Measurements from ENCODE around the gene AKAP6. TPM values are rescaled to one million over a fixed set of nuclear protein-coding genes. Genes with fewer than 3 reads are reported as not detected.

Gene AKAP6
- total and polyA plus RNA-seq, 10 of the 15 experiments (the other 5 are each of a cell fraction or from before 2014, with no cell fraction given): 0.35 to 5.9 (median 2.2) TPM

DNA sequence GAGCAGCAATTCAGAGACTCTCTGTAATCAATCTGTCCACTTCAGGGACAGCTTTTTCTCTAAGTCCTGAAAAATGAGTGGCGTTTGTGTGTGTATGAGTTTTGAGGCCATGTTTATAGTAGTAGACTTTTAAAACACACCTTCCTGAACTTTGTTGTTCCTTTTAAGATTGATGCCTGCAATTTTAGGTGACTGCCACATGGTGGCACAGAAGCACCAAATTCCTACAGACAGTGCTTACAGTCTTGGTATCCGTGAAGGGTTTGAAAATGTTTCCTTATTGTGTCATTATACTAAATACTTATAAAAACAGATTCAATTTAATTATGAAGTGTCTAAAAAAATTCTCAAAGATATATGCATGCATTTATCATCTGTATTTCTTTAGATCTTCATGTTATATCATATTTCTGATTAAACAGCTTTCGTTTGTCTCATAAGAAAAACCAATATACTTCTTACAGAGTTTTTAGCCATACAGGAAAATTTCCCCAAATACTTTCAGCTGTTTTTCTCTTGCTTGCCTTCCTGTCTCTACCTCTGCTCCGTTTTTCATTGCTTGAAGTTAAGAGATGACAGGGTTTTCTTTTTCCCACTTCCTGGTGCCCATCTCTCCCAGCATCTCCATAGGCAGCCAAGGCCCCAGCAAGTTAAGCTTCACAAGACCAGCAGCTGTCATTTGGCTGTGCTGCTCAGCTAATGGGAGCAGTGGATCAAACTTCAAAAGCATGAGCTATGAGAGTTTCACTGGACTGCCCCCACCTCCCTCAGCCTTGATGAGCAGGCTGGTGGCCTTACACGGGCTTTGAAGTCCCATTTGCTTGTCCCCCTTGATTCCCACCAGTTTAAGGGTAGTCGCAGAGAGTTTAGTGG lies 259.6 kb downstream of the AKAP6 start:
- intact Hi-C loops (cut with micrococcal nuclease; ENCODE audit: unreplicated experiment): no loop called here
- BruUV-seq (replicated peaks): no TSS peak
- CTCF ChIA-PET: interaction anchor here (0.7 to 1.9 kb wide), 7 partner anchors 16 to 1713 kb away, joined by 3 to 7 read pairs (median 4); no protein-coding TSS in a partner anchor
- TF ChIP-seq, protein P1, sequence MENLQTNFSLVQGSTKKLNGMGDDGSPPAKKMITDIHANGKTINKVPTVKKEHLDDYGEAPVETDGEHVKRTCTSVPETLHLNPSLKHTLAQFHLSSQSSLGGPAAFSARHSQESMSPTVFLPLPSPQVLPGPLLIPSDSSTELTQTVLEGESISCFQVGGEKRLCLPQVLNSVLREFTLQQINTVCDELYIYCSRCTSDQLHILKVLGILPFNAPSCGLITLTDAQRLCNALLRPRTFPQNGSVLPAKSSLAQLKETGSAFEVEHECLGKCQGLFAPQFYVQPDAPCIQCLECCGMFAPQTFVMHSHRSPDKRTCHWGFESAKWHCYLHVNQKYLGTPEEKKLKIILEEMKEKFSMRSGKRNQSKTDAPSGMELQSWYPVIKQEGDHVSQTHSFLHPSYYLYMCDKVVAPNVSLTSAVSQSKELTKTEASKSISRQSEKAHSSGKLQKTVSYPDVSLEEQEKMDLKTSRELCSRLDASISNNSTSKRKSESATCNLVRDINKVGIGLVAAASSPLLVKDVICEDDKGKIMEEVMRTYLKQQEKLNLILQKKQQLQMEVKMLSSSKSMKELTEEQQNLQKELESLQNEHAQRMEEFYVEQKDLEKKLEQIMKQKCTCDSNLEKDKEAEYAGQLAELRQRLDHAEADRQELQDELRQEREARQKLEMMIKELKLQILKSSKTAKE (IDR thresholded peaks at IDR 0.05; ENCODE audit: low read depth, poor library complexity, severe bottlenecking): no peak
- TF ChIP-seq SMC3 (IDR thresholded peaks at IDR 0.05; ENCODE audit: borderline replicate concordance, low read length): peak; percentile 77; the same call in 1 of the 2 replicates
- no peak for TF ChIP-seq MEF2A (IDR thresholded peaks at IDR 0.05; ENCODE audit: insufficient read depth, low read depth, low read length)
- TF ChIP-seq SRF (IDR thresholded peaks at IDR 0.05; ENCODE audit: low read depth in 2 of 2, low read length in 2 of 2): no peak
- no peak for TF ChIP-seq WRNIP1 (IDR thresholded peaks at IDR 0.05; ENCODE audit: borderline replicate concordance, low read depth, low read length)
- no peak for TF ChIP-seq TCF7 (IDR thresholded peaks at IDR 0.05; ENCODE audit: borderline replicate concordance)
- no peak for TF ChIP-seq BCL11A (IDR thresholded peaks at IDR 0.05; ENCODE audit: low read depth, low read length)
- TF ChIP-seq, protein P2, sequence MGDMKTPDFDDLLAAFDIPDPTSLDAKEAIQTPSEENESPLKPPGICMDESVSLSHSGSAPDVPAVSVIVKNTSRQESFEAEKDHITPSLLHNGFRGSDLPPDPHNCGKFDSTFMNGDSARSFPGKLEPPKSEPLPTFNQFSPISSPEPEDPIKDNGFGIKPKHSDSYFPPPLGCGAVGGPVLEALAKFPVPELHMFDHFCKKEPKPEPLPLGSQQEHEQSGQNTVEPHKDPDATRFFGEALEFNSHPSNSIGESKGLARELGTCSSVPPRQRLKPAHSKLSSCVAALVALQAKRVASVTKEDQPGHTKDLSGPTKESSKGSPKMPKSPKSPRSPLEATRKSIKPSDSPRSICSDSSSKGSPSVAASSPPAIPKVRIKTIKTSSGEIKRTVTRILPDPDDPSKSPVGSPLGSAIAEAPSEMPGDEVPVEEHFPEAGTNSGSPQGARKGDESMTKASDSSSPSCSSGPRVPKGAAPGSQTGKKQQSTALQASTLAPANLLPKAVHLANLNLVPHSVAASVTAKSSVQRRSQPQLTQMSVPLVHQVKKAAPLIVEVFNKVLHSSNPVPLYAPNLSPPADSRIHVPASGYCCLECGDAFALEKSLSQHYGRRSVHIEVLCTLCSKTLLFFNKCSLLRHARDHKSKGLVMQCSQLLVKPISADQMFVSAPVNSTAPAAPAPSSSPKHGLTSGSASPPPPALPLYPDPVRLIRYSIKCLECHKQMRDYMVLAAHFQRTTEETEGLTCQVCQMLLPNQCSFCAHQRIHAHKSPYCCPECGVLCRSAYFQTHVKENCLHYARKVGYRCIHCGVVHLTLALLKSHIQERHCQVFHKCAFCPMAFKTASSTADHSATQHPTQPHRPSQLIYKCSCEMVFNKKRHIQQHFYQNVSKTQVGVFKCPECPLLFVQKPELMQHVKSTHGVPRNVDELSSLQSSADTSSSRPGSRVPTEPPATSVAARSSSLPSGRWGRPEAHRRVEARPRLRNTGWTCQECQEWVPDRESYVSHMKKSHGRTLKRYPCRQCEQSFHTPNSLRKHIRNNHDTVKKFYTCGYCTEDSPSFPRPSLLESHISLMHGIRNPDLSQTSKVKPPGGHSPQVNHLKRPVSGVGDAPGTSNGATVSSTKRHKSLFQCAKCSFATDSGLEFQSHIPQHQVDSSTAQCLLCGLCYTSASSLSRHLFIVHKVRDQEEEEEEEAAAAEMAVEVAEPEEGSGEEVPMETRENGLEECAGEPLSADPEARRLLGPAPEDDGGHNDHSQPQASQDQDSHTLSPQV (IDR thresholded peaks at IDR 0.05): no peak
- TF ChIP-seq, protein P3, sequence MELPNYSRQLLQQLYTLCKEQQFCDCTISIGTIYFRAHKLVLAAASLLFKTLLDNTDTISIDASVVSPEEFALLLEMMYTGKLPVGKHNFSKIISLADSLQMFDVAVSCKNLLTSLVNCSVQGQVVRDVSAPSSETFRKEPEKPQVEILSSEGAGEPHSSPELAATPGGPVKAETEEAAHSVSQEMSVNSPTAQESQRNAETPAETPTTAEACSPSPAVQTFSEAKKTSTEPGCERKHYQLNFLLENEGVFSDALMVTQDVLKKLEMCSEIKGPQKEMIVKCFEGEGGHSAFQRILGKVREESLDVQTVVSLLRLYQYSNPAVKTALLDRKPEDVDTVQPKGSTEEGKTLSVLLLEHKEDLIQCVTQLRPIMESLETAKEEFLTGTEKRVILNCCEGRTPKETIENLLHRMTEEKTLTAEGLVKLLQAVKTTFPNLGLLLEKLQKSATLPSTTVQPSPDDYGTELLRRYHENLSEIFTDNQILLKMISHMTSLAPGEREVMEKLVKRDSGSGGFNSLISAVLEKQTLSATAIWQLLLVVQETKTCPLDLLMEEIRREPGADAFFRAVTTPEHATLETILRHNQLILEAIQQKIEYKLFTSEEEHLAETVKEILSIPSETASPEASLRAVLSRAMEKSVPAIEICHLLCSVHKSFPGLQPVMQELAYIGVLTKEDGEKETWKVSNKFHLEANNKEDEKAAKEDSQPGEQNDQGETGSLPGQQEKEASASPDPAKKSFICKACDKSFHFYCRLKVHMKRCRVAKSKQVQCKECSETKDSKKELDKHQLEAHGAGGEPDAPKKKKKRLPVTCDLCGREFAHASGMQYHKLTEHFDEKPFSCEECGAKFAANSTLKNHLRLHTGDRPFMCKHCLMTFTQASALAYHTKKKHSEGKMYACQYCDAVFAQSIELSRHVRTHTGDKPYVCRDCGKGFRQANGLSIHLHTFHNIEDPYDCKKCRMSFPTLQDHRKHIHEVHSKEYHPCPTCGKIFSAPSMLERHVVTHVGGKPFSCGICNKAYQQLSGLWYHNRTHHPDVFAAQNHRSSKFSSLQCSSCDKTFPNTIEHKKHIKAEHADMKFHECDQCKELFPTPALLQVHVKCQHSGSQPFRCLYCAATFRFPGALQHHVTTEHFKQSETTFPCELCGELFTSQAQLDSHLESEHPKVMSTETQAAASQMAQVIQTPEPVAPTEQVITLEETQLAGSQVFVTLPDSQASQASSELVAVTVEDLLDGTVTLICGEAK (IDR thresholded peaks at IDR 0.05; ENCODE audit: borderline replicate concordance): no peak

More for the DNA sequence above, 259.6 kb downstream of the AKAP6 start:
- H3K27ac ChIP-seq (ENCODE audit: control insufficient read depth, insufficient read depth): no peak overlapping the region
- SMC1A ChIA-PET (ENCODE audit: uncharacterized antibody, unreplicated experiment): interaction anchor here (0.6 to 1.6 kb wide), 7 partner anchors 9 to 1640 kb away, joined by 3 to 6 read pairs (median 3); no protein-coding TSS in a partner anchor
- no peak overlapping the region for H2AFZ ChIP-seq (ENCODE audit: control insufficient read depth, low read depth, low read length)
- no peaks in the 10 kb centered on the region for H3K36me3 ChIP-seq (ENCODE audit: control insufficient read depth in 2 of 2, insufficient read depth in 2 of 2, low read length in 1 of 2)
- WGBS (ENCODE audit: insufficient coverage, insufficient replicate concordance, low lambda C conversion rate, missing lambda C conversion rate): 26% methylated on average over 6 of the region's 6 CpGs
- H3K9me3 ChIP-seq (replicated peaks; ENCODE audit: control insufficient read depth, insufficient read depth, low read length): no peaks in the 10 kb centered on the region
- no peak overlapping the region for H3K9ac ChIP-seq (ENCODE audit: control insufficient read depth, insufficient read depth, low read length)
- DNase-seq (ENCODE audit: low read depth, low spot score) (no peak), FAIRE-seq (no peak), ATAC-seq (peak; percentile 71)
- in situ Hi-C loops (cut with MboI): no loop called here
- no peak overlapping the region for H3K4me2 ChIP-seq (ENCODE audit: control insufficient read depth, insufficient read depth)
- no peaks in the 10 kb centered on the region for H4K20me1 ChIP-seq (ENCODE audit: control insufficient read depth, insufficient read depth)
- H3K4me1 ChIP-seq (ENCODE audit: control insufficient read depth, insufficient read depth, low read length): no peaks in the 10 kb centered on the region
- no peak overlapping the region for H3K4me3 ChIP-seq
- RAD21 ChIA-PET (ENCODE audit: unreplicated experiment): interaction anchor here (0.7 to 1.2 kb wide), 3 partner anchors 11 to 14 kb away, joined by 3 read pairs; no protein-coding TSS in a partner anchor
- H3K27me3 ChIP-seq (replicated peaks in 1 of 2; ENCODE audit: control insufficient read depth in 2 of 2, insufficient read depth in 2 of 2, low read length in 1 of 2): no peaks in the 10 kb centered on the region
- no peaks in the 10 kb centered on the region for H3K79me2 ChIP-seq (ENCODE audit: control insufficient read depth, insufficient read depth, low read length)
- POLR2A ChIA-PET: interaction anchor here (0.6 kb wide), 1 partner anchor 41 kb away, joined by 4 read pairs; no protein-coding TSS in a partner anchor
